A549 (cell line): Measurements from ENCODE around the gene PRPF31. TPM values are rescaled to one million over a fixed set of nuclear protein-coding genes. Genes with fewer than 3 reads are reported as not detected.

Source experiments
- ATAC-seq, 2 experiments: fragments of 200-7000 bp in 1 of 2; fragments of >200 bp in 1 of 2; cut with Nextera tagmentation in 1 of 2; cut with Tn5 transposase in 1 of 2; 3 replicates each; pipeline versions ENCODE4 v1.8.0 to v1.9.1; 2018 to 2020; ENCODE audit warnings: mild to moderate bottlenecking in 1 of 2, moderate library complexity in 1 of 2
- CTCF ChIA-PET: fragments of 300-600 bp; sonication (Branson Sonifier 250); formaldehyde crosslinking; extraction: SDS; loops from one replicate; lab custom pipeline; 2021; ENCODE audit warnings: antibody characterized with exemption, inconsistent platforms; lab: Yijun Ruan, JAX
- POLR2A ChIA-PET: fragments of 350-600 bp; formaldehyde crosslinking; extraction: SDS; loops from one replicate; lab custom pipeline; 2021; ENCODE audit warnings: antibody characterized with exemption, inconsistent platforms; lab: Yijun Ruan, JAX
- DNase-seq, 2 experiments: peaks; one replicate each; pipeline versions ENCODE4 v3.0.0 to v3.0.0-alpha.2; 2011 to 2016; ENCODE audit warnings: low read depth in 1 of 2, low spot score in 1 of 2
- FAIRE-seq: peaks from 2 replicates; lab custom pipeline; 2011; peaks lifted over from hg19 to GRCh38; lab: Jason Lieb, UNC
- H3K27ac ChIP-seq, 2 experiments: fragments of >200 bp; sonication (Bioruptor Twin); formaldehyde crosslinking; 3 replicates each; pipeline ENCODE4 v1.5.1; 2016 to 2017
- H3K4me1 ChIP-seq: fragments of >200 bp; sonication (Bioruptor Twin); formaldehyde crosslinking; 3 replicates; pipeline ENCODE4 v1.6.1; 2016
- H3K4me2 ChIP-seq: fragments of >200 bp; sonication (Bioruptor Twin); formaldehyde crosslinking; 3 replicates; pipeline ENCODE4 v1.6.1; 2016
- H3K4me3 ChIP-seq: fragments of >200 bp; sonication (Bioruptor Twin); formaldehyde crosslinking; 3 replicates; pipeline ENCODE4 v1.5.1; 2016
- H3K9me3 ChIP-seq: fragments of >200 bp; sonication (Bioruptor Twin); formaldehyde crosslinking; 3 replicates; pipeline ENCODE4 v1.6.1; 2016
- BCL3 ChIP-seq: fragments of >200 bp; sonication (Bioruptor Twin); formaldehyde crosslinking; IDR thresholded peaks from 3 replicates; pipeline ENCODE4 v1.6.1; 2016
- CHD2 ChIP-seq: fragments of 150-350 bp; IDR thresholded peaks from 2 replicates; pipeline ENCODE4 v1.6.1; 2014; ENCODE audit warnings: low read length; ENCODE audit not compliant: partially characterized antibody
- CHD4 ChIP-seq: fragments of 200-600 bp; sonication (generic); IDR thresholded peaks from 2 replicates; pipeline ENCODE4 v1.6.1; 2016; ENCODE audit warnings: antibody characterized with exemption, mild to moderate bottlenecking, borderline replicate concordance
- CTCF ChIP-seq: fragments of >200 bp; sonication (Bioruptor Twin); formaldehyde crosslinking; IDR thresholded peaks from 3 replicates; pipeline ENCODE4 v1.5.1; 2016
- EHF ChIP-seq: fragments of 250-450 bp; sonication (Bioruptor Pico); IDR thresholded peaks from 2 replicates; pipeline ENCODE4 v1.5.0; 2020; ENCODE audit warnings: mild to moderate bottlenecking
- FOSB ChIP-seq: fragments of 250-450 bp; sonication (Bioruptor Pico); IDR thresholded peaks from 2 replicates; pipeline ENCODE4 v1.5.0; 2020; ENCODE audit warnings: mild to moderate bottlenecking, moderate library complexity
- FOSL2 ChIP-seq, 2 experiments: fragments of 450-650 bp in 1 of 2; fragments of >200 bp in 1 of 2; sonication (Bioruptor Twin) in 1 of 2; formaldehyde crosslinking; IDR thresholded peaks; 2 replicates each; pipeline versions ENCODE4 v1.5.0 to v1.6.1; 2016 to 2020; ENCODE audit warnings: mild to moderate bottlenecking in 1 of 2, moderate library complexity in 1 of 2
- FOXS1 ChIP-seq: fragments of 250-450 bp; sonication (Bioruptor Pico); IDR thresholded peaks from 2 replicates; pipeline ENCODE4 v1.5.0; 2020; ENCODE audit warnings: mild to moderate bottlenecking, moderate library complexity
- HDAC2 ChIP-seq: fragments of 200-600 bp; sonication (generic); IDR thresholded peaks from 2 replicates; pipeline ENCODE4 v1.6.1; 2016
- HEYL ChIP-seq: fragments of 250-450 bp; sonication (Bioruptor Pico); IDR thresholded peaks from 2 replicates; pipeline ENCODE4 v1.8.0; 2021; ENCODE audit warnings: mild to moderate bottlenecking, moderate library complexity
- HOXA7 ChIP-seq: fragments of 250-450 bp; sonication (Bioruptor Pico); IDR thresholded peaks from 2 replicates; pipeline ENCODE4 v1.5.0; 2020; ENCODE audit warnings: mild to moderate bottlenecking, moderate library complexity
- JUNB ChIP-seq: fragments of >200 bp; sonication (Bioruptor Twin); formaldehyde crosslinking; IDR thresholded peaks from 2 replicates; pipeline ENCODE4 v1.6.1; 2016
- KDM1A ChIP-seq: fragments of 200-600 bp; sonication (generic); IDR thresholded peaks from 2 replicates; pipeline ENCODE4 v1.6.1; 2016; ENCODE audit warnings: low read depth, mild to moderate bottlenecking
- NPAS2 ChIP-seq: fragments of 250-450 bp; sonication (Bioruptor Pico); IDR thresholded peaks from 2 replicates; pipeline ENCODE4 v1.8.0; 2022; ENCODE audit warnings: mild to moderate bottlenecking, moderate library complexity, borderline replicate concordance
- PBX3 ChIP-seq: IDR thresholded peaks from 2 replicates; pipeline ENCODE4 v1.6.1; 2012
- USF2 ChIP-seq: fragments of 450-650 bp; IDR thresholded peaks from 2 replicates; pipeline ENCODE4 v1.6.1; 2014; ENCODE audit warnings: antibody characterized with exemption
- ZNF302 ChIP-seq: fragments of 250-450 bp; sonication (Bioruptor Pico); IDR thresholded peaks from 2 replicates; pipeline ENCODE4 v1.9.0; 2021; ENCODE audit warnings: inconsistent platforms, mild to moderate bottlenecking, moderate library complexity
- WGBS: methylation state at CpG from one replicate; pipeline ENCODE4 v1.1.6; 2017; ENCODE audit errors: missing lambda C conversion rate; 5-methylcytosine and 5-hydroxymethylcytosine counted together
- polyA plus RNA-seq, 4 experiments: library from polyadenylated mRNA; depleted of rRNA in 3 of 4; stranded (reverse); fragments of >200 nt; fragmentation: RNase III in 1 of 4; extraction: RNeasy Plus Mini Kit Qiagen cat#74134 plus additional on column Dnase treatment in 1 of 4; gene quantifications; 2 replicates in 3 of 4; 3 replicates in 1 of 4; pipeline ENCODE4 v1.2.3, GENCODE V29; 2011 to 2017

Gene PRPF31
- polyA plus RNA-seq, 2 of the 4 experiments (the other 2 are of a cell fraction), result 69.8 to 169 TPM

- TF ChIP-seq ZNF302 (CRISPR knock-in tag), result no peak
Measured at GRCh38 chr19:54128441-54128725, 12.8 kb downstream of the PRPF31 start (continued).

- no peak for FAIRE-seq
- TF ChIP-seq CTCF, result no peak
- no peak for TF ChIP-seq PBX3
- no peak for TF ChIP-seq USF2
- no peak for TF ChIP-seq JUNB
- TF ChIP-seq CHD4, result no peak
- no peak for TF ChIP-seq CHD2
- TF ChIP-seq FOSL2 (IDR thresholded peaks at IDR 0.05), result no peak
- no peak for TF ChIP-seq FOSL2 (CRISPR knock-in tag; IDR thresholded peaks at IDR 0.05)
- TF ChIP-seq HEYL (CRISPR knock-in tag), result no peak
- no peak for TF ChIP-seq HDAC2
- TF ChIP-seq NPAS2 (CRISPR knock-in tag), result no peak
- TF ChIP-seq KDM1A, result no peak
- no peak for TF ChIP-seq FOXS1 (CRISPR knock-in tag)
- TF ChIP-seq HOXA7 (CRISPR knock-in tag), result no peak
- TF ChIP-seq BCL3, result no peak
- no peak for TF ChIP-seq FOSB (CRISPR knock-in tag)
- Histone ChIP-seq H3K4me3 (no peak overlapping the region), H3K9me3 (no peaks in the 10 kb centered on the region), H3K4me2 (no peak overlapping the region), H3K4me1 (no peaks in the 10 kb centered on the region), H3K27ac (no peak overlapping the region)
- DNase-seq, result no peak
- ATAC-seq, result no peak; a peak in 1 of 6 replicates
- 97% methylated on average over 37 of the region's 41 CpGs for WGBS
- POLR2A ChIA-PET, result interaction anchor here (1.0 to 1.3 kb wide), 2 partner anchors 8 to 14 kb away, joined by 4 to 5 read pairs; partner anchors contain the start of genes CNOT3, PRPF31 and TFPT
- CTCF ChIA-PET, result no interaction called here
Measured at GRCh38 chr19:54128796-54129616, 13.5 kb downstream of the PRPF31 start.

GRCh38 chr19:54129617-54129996, 14.1 kb downstream of the PRPF31 start:
- WGBS, result 94% methylated on average over 19 of the region's 20 CpGs
- DNase-seq (no peak), ATAC-seq (no peak), FAIRE-seq (no peak)
- Histone ChIP-seq H3K4me1 (no peaks in the 10 kb centered on the region), H3K4me2 (no peak overlapping the region), H3K27ac (no peak overlapping the region), H3K9me3 (no peaks in the 10 kb centered on the region), H3K4me3 (no peak overlapping the region)
- no peak for TF ChIP-seq EHF (CRISPR knock-in tag)
- CTCF ChIA-PET, result no interaction called here
- POLR2A ChIA-PET, result interaction anchor here (1.0 kb wide), 1 partner anchor 14 kb away, joined by 4 read pairs; the partner anchor contains the start of genes PRPF31 and TFPT
